Psoas muscle (tissue), 8 donors: ENCODE measurements around the gene C10orf71. TPM values are rescaled to one million over a fixed set of nuclear protein-coding genes. Genes with fewer than 3 reads are reported as not detected.

Experiments used
- ATAC-seq, 4 donors: fragments of 200-7000 bp; cut with Tn5 transposase; one replicate each; pipeline ENCODE4 v1.9.1; 2020; ENCODE audit warnings: moderate library complexity in 3 of 4, mild to moderate bottlenecking in 2 of 4
- DNase-seq, 2 donors: peaks; one replicate each; pipeline ENCODE4 v3.0.0-alpha.2; 2020
- H3K27ac ChIP-seq: fragments of 200-600 bp; one replicate; pipeline ENCODE4 v1.8.0; 2022
- H3K27me3 ChIP-seq, 3 donors: fragments of 200-600 bp in 1 of 3; one replicate each; pipeline versions ENCODE4 v1.6.1 to v1.8.0; 2013 to 2022; ENCODE audit warnings: low read length in 2 of 3, mild to moderate bottlenecking in 2 of 3, moderate library complexity in 1 of 3; ENCODE audit not compliant: insufficient read depth in 3 of 3
- H3K36me3 ChIP-seq, 2 donors: fragments of 200-600 bp in 1 of 2; one replicate each; pipeline versions ENCODE4 v1.6.1 to v1.8.0; 2013 to 2022; ENCODE audit warnings: low read depth in 1 of 2, mild to moderate bottlenecking in 1 of 2, moderate library complexity in 1 of 2; ENCODE audit not compliant: insufficient read depth in 1 of 2
- H3K4me1 ChIP-seq: fragments of 200-600 bp; one replicate; pipeline ENCODE4 v1.8.0; 2022
- H3K4me3 ChIP-seq: fragments of 200-600 bp; one replicate; pipeline ENCODE4 v1.8.0; 2022; ENCODE audit warnings: mild to moderate bottlenecking
- H3K9me3 ChIP-seq: fragments of 200-600 bp; one replicate; pipeline ENCODE4 v1.8.0; 2022
- WGBS, 3 donors: extraction: QIAGEN DNeasy Blood & Tissue Kit; methylation state at CpG; one replicate each; pipeline versions ENCODE4 v1.1.6 to v1.1.7; 2013; 5-methylcytosine and 5-hydroxymethylcytosine counted together
- intact Hi-C, 2 donors: fragments of 100-400 bp; cut with DNase I; formaldehyde crosslinking; loops; one replicate each; pipeline versions ENCODE4 v1.11.0 to v1.14.2; 2022
- polyA plus RNA-seq, 3 donors: library from polyadenylated mRNA; stranded (reverse); fragments of 200-250 nt; gene quantifications; one replicate each; pipeline ENCODE4 v1.2.3, GENCODE V29; 2013
- total RNA-seq, 4 donors: library from RNA; stranded (reverse); fragmentation: NEBNext Ultra II Directional in 2 of 4; extraction: Animal tissue kit (Norgen Biotek cat#: 25700) in 2 of 4; gene quantifications; one replicate each; pipeline versions ENCODE4 v1.2.1 to v1.2.4, GENCODE V29; 2021 to 2023
- TF ChIP-seq, protein P1 (sequence below): fragments of 200-600 bp; IDR thresholded peaks from one replicate; pipeline ENCODE4 v1.8.0; 2022; ENCODE audit warnings: antibody characterized with exemption
- donor health status: healthy with polysubstance abuse.
- donor health status: DM: no; HTN: no; CAD: no; lungs with moderate emphysema.
- donor health status: Bipolar disorder and iron deficiency.
- donor health status: healthy.
- donor health status: DM: yes; HTN: yes; CAD: no.
- donor health status: DM: no; HTN: no; CAD: no.
- donor health status: DM: no; HTN: no; CAD: no.
- donor health status: DM: yes; HTN: yes; CAD: no.

Gene C10orf71
- total and polyA plus RNA-seq, 7 donors = 4.2 to 356 (median 83.8) TPM

DNA sequence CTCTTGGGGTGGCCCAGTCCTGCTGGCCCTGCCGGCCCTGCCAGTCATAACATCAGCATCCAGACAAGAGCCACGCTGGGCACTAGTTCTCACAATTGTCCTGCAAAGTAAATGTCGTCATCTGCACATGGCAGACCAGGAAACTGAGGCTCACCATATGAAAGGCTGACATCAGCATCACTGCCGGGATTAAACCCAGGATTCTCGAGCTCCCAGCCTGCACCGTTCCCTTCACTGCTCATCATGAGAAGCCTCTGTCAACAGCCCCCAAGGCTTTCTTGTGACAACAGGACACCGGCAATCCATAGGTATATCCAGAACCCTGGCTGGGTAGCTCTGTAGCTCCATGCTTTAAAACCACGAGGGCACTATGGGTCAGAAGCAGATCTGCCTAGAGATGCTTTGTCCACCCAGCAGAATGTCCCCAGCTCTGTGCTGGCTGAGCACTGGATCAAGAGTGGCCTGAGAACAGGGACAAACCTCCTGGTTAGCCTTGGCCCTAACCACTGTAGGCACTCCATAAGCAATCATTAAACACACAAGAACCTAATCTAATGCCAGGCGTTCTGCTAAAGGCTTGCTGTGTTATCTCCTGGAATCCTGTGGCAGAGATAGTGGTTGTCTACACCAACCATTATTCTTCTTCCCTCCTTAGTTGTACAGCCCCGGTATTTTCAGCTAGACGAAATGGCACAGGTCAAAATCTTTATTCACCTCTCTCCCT, 41.2 kb upstream of the C10orf71 start:
- WGBS, 3 donors = 81 to 94% (median 93%) methylated on average over 11 of the region's 11 CpGs

DNA sequence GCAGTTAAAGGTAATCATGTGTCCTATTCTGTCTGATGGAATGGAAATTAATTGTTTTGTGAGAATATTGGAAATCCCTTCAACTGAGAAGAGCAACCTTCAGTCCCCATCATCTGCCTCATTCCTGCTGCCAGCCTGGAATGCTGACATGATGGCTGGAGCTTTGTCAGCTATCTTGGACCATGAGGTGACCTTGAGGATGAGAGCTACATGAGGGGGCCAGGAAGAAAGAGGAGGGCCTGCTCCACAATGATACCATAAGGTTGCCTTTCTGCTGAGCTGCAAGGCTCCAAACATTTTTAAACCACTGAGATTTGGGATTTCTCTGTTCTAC, 40.7 kb upstream of the C10orf71 start:
- DNase-seq (no peak), ATAC-seq (no peak)
- H3K9me3 ChIP-seq = no peaks in the 10 kb centered on the region
- no peak overlapping the region for H3K27ac ChIP-seq
- H3K36me3 ChIP-seq = no peaks in the 10 kb centered on the region
- no peaks in the 10 kb centered on the region for H3K27me3 ChIP-seq
- no peak overlapping the region for H3K4me3 ChIP-seq
- no peaks in the 10 kb centered on the region for H3K4me1 ChIP-seq
- intact Hi-C loops = no loop called here
- TF ChIP-seq, protein P1, sequence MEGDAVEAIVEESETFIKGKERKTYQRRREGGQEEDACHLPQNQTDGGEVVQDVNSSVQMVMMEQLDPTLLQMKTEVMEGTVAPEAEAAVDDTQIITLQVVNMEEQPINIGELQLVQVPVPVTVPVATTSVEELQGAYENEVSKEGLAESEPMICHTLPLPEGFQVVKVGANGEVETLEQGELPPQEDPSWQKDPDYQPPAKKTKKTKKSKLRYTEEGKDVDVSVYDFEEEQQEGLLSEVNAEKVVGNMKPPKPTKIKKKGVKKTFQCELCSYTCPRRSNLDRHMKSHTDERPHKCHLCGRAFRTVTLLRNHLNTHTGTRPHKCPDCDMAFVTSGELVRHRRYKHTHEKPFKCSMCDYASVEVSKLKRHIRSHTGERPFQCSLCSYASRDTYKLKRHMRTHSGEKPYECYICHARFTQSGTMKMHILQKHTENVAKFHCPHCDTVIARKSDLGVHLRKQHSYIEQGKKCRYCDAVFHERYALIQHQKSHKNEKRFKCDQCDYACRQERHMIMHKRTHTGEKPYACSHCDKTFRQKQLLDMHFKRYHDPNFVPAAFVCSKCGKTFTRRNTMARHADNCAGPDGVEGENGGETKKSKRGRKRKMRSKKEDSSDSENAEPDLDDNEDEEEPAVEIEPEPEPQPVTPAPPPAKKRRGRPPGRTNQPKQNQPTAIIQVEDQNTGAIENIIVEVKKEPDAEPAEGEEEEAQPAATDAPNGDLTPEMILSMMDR = no peak

More for the DNA sequence above, 41.2 kb upstream of the C10orf71 start:
- Histone ChIP-seq H3K27me3 (no peaks in the 10 kb centered on the region), H3K4me1 (no peaks in the 10 kb centered on the region), H3K9me3 (no peaks in the 10 kb centered on the region), H3K27ac (no peak overlapping the region), H3K4me3 (no peak overlapping the region), H3K36me3 (no peaks in the 10 kb centered on the region)
- DNase-seq = no peak
- ATAC-seq = no peak
- intact Hi-C loops = no loop called here
- TF ChIP-seq, protein P1 = no peak

DNA sequence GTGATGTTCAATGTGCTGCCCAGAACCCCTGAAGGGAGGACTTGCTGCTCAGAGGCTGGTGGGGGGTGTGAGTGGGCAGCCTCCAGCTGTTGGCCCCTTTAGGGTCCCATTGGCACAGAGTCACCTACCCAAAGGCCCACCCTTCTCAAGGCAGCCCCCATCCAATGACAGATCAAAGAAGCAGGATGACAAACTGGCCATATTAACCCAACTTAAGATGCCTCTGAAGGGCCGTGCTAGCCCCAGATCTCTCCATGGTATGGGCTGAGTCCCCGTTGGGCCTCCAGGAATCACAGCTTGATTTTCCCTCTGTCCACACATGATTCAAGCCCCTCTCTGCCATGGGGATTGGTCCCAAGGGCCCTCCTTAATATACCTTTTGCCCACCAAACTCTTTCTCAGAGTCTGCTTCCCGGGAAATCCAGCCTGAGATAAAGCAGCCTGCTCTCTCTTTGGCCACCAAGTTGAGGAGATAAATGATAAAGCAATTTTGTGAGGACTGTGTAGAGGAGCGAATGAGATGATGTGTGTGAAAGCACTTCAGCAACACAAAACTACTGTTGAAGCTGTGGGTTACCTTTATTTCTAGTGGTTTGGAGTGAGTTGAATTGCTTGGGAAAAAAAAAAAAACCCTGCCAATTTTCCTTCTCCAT, 38.2 kb upstream of the C10orf71 start:
- Histone ChIP-seq H3K36me3 (no peaks in the 10 kb centered on the region), H3K27ac (no peak overlapping the region), H3K9me3 (peaks cover 6% of the 10 kb centered on the region), H3K4me3 (no peak overlapping the region), H3K27me3 (no peaks in the 10 kb centered on the region), H3K4me1 (no peaks in the 10 kb centered on the region)
- TF ChIP-seq, protein P1 = no peak
- ATAC-seq = no peak
- 88 to 95% (median 90%) methylated on average over 4 of the region's 4 CpGs for WGBS, 3 donors
- intact Hi-C loops = no loop called here
- no peak for DNase-seq

DNA sequence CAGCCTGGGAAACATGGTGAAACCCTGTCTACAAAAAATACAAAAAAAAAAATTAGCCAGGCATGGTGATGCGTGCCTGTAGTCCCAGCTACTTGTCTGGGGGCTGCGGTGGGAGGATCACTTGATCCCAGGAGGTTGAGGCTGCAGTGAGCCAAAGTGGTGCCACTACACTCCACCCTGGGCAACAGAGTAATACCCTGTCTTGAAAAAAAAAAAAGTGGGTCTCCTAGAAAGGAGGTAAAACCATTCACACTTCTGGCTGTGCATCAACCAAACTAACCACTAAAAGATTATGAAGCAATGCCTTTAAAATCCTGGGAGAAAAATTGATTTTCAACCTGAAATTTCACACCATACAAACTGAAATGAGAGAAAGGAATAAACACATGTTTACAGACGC, 35.4 kb upstream of the C10orf71 start:
- DNase-seq (no peak), ATAC-seq (no peak)
- H3K4me3 ChIP-seq = no peak overlapping the region
- TF ChIP-seq, protein P1 = no peak
- H3K4me1 ChIP-seq = no peaks in the 10 kb centered on the region
- no peaks in the 10 kb centered on the region for H3K36me3 ChIP-seq
- no peak overlapping the region for H3K27ac ChIP-seq
- intact Hi-C loops = no loop called here
- WGBS, 3 donors = 80 to 90% (median 84%) methylated on average over 3 of the region's 3 CpGs
- no peaks in the 10 kb centered on the region for H3K27me3 ChIP-seq
- H3K9me3 ChIP-seq = peaks cover 9% of the 10 kb centered on the region
